GM19455 (cell line): ENCODE data around the gene SMARCA4.

Experiments
- ATAC-seq: cut with Tn5 transposase; IDR thresholded peaks from one replicate; pipeline ENCODE4 v1.9.1; 2021; ENCODE audit not compliant: unreplicated experiment

Gene SMARCA4

DNA sequence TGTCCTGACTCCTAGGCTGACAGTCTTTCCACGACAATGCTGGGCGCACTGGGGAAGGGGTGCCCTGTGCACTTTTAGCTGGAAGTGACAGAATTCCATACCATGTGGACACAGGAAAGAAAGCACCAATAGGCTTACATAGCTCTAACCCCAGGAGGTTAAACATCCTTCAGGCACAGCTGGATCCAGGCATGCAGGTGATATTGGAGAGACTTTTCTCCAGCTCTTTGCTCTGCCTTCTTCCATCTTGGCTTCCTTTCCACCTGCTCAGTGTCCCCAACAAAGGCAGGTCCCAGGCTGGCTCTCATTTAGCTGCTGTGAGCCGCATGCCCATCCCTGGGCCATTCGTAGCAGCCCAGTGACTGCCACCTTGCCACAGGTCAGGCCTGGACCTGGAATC is 67.3 kb downstream of the SMARCA4 start:
- ATAC-seq, result no peak

GRCh38 chr19:11031421-11032070 is 70.7 kb downstream of the SMARCA4 start:
- no peak for ATAC-seq

DNA sequence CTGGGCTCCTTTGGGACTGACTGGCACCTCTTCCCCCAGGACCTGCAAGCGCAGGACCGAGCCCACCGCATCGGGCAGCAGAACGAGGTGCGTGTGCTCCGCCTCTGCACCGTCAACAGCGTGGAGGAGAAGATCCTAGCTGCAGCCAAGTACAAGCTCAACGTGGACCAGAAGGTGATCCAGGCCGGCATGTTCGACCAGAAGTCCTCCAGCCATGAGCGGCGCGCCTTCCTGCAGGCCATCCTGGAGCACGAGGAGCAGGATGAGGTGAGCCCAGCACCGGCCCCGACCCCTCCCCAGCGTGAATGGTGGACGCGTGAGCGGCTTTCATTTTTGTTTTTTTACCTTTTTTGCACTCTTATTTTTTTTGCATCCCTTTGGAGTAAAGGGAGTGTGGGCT is 72.4 kb downstream of the SMARCA4 start:
- ATAC-seq, result no peak

DNA sequence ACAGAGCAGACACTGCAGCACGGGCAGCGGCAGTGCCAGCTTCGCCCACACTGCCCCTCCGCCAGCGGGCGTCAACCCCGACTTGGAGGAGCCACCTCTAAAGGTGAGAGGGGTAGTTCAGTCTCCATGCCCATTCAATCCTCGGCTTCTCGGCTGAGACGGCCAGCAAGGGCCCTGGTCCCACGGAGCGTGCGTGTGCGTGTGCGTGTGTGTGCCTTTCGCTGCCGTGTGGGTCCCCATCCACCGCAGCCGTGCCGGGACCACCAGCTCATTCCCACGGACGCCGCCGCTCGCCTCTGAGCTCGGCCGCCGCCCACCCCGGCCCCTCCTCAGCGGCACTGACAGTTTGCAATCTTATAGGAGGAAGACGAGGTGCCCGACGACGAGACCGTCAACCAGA is 72.9 kb downstream of the SMARCA4 start:
- no peak for ATAC-seq

GRCh38 chr19:11034449-11035213 is 73.8 kb downstream of the SMARCA4 start:
- ATAC-seq, result no peak

- ATAC-seq, result peak; percentile 70
Measured at GRCh38 chr19:11035441-11036377, 74.9 kb downstream of the SMARCA4 start.

DNA sequence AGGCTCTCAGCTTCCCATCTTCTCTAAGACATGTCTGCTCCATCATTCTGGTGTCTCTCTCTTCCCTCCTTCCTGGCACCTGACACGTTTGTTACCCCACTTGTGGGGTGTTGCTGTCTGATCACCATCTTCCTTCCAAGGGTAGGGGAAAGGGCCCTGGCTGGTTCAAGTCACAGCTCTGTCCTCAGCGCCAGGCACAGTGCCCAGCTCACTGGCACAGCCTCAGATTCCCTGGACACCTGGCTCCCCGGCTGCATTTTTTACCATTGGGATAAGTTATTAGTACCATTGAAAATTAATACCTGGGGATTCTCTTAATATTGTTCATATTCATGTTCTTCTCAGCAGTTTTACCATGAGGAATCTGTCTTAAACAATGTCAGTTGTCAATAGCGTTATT is 77.7 kb downstream of the SMARCA4 start:
- ATAC-seq, result no peak

DNA sequence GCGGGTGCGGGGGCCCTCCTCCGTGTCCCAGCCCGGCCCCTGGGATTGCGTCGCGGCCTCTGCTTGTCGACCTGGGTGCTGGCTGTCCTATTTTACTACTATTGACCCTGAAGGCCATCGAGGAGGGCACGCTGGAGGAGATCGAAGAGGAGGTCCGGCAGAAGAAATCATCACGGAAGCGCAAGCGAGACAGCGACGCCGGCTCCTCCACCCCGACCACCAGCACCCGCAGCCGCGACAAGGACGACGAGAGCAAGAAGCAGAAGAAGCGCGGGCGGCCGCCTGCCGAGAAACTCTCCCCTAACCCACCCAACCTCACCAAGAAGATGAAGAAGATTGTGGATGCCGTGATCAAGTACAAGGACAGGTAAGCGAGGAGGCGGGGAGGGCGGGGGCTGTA is 80.4 kb downstream of the SMARCA4 start:
- ATAC-seq, result no peak

- no peak for ATAC-seq
Measured at GRCh38 chr19:11041966-11042627, 81.3 kb downstream of the SMARCA4 start.

GRCh38 chr19:11044431-11044830 is 83.6 kb downstream of the SMARCA4 start:
- no peak for ATAC-seq

- no peak for ATAC-seq
Measured at GRCh38 chr19:11045536-11045935, 84.7 kb downstream of the SMARCA4 start.

DNA sequence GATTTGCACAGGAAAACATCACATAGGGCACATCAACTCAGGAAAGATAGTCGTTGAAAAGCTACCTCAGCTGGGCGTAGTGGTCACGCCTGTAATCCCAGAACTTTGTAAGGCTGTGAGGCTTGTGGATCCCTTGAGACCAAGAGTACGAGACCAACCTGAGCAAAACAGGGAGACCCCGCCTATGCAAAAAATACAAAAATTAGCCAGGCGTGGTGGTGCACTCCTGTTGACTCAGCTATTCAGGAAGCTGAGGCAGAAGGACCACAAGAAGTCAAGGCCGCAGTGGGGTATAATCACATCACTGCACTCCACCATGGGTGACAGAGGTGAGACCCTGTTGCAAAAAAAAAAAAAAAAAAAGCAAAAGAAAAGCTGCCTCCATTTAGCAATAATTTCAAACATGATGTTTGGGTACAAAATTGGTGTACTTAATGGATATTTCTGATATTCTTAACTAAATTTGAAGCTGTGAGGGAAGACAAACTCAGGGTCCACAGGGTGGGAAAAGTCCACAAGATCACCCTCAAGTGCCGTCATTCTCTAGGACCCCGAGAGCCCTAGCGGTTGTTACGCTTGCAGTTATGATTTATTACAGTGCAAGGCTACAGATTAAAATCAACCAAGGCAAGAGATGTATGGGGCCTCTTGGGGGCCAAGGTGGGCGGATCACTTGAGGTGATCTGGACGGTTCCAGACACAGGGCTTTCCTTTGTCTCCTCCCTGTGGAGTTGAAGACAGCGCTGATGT is 86.0 kb downstream of the SMARCA4 start:
- ATAC-seq, result no peak

DNA sequence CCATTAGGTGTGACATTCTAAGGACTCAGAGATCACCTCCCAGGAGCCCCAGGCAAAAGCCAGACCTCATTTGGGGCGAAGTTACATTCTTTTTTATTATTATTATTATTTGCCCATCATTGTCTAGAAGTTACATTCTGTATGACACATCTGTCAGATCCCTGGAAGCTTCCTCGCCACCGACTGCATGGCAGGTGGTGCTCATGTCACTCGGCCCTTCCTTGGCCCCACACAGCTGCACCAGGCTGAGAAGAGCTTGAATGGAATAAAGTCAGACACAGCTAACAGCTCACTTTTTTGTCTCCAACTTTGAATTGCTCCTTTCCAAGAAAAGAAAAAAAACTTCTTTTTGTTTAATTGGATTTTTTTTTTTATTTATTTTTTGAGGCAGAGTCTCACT is 87.0 kb downstream of the SMARCA4 start:
- no peak for ATAC-seq

GRCh38 chr19:11050323-11051114 is 89.7 kb downstream of the SMARCA4 start:
- no peak for ATAC-seq

DNA sequence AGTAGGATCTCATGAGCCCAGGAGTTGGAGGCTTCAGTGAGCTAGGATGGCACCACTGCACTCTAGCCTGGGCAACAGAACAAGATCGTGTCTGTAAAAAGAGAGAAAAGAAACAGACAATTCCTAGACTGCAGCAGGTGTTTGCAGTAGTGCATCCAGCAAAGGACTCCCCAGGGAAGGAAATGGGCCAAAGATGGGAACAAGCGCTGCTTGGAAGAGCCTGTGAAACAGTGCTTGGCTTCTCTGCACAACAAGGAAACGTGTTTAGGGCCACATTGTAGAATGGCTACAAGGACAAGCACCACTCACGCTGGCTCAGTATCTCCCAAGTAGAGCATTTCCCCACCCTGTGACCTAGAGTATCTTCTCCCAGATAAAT is 93.0 kb downstream of the SMARCA4 start:
- ATAC-seq, result no peak

- no peak for ATAC-seq
Measured at GRCh38 chr19:11054200-11054599, 93.4 kb downstream of the SMARCA4 start.

- no peak for ATAC-seq
Measured at GRCh38 chr19:11054628-11055027, 93.8 kb downstream of the SMARCA4 start.

DNA sequence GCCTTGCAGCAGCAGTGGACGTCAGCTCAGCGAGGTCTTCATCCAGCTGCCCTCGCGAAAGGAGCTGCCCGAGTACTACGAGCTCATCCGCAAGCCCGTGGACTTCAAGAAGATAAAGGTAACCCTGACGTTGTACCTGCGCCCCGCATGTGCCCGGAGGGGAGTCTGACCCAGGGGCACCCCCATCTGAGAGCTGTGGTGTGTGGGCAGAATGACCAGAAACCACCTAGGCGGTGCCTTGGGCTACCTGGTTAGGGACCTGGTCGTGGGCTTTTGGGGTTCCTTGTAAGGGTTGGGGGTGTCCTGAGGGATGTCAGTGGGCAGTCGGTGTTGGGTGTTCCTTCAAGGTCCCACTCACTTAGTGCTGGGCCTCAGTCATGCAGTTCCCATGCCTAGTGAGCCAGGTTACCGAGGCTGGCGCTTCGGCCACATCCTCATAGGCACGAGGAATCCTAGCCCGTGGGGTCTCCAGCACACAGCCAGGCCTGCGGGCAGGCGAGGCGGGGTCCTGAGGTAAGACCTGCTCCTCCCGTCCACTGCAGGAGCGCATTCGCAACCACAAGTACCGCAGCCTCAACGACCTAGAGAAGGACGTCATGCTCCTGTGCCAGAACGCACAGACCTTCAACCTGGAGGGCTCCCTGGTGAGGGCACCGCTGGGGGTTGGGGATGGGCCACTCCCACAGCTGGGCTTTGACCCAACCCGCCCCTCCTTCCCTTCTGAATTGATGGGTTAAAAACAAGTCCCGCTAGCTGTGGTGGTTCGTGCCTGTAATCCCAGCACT is 97.6 kb downstream of the SMARCA4 start:
- no peak for ATAC-seq
